ENCODE measurements around the gene SHOC1. TPM values are rescaled to one million over a fixed set of nuclear protein-coding genes. Genes with fewer than 3 reads are reported as not detected.

The SHOC1 gene
- polyA plus RNA-seq, 1 donor from 2014 or later = not detected

GRCh38 chr9:111783857-111784256 lies 10.9 kb downstream of the SHOC1 start:
- H3K27ac Mint-ChIP-seq = no peak overlapping the region
- peaks cover 2 to 10% (median 7%) of the 10 kb centered on the region in 3 donors for H3K9me3 Mint-ChIP-seq
- peaks cover 9% of the 10 kb centered on the region for H3K36me3 Mint-ChIP-seq
- H3K4me3 Mint-ChIP-seq = no peak overlapping the region
- no peaks in the 10 kb centered on the region for H3K27me3 Mint-ChIP-seq
- no peaks in the 10 kb centered on the region for H3K4me1 Mint-ChIP-seq

DNA sequence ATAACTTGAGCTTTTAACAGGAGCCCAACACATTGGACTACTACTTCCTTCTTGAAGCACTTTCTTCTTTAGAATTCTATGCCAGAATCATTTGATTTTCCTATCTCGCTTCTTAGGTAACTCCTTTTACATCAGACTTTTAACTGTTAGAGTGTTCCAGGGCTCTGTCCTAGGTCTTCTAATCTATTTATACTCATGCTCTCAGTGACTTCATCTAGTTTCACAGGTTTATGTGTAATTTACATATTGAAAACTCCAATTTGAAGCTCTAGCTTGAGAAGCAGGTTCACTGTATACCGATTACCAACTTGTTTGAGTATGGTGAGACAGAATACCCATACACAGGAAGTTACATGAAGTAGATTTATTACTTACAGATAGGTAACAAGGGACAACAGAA lies 11.3 kb downstream of the SHOC1 start:
- no peak overlapping the region for H3K4me3 Mint-ChIP-seq
- peaks cover 9% of the 10 kb centered on the region for H3K36me3 Mint-ChIP-seq
- H3K27me3 Mint-ChIP-seq = no peaks in the 10 kb centered on the region
- peaks cover 2 to 10% (median 7%) of the 10 kb centered on the region in 3 donors for H3K9me3 Mint-ChIP-seq
- no peaks in the 10 kb centered on the region for H3K4me1 Mint-ChIP-seq
- H3K27ac Mint-ChIP-seq = no peak overlapping the region

GRCh38 chr9:111766066-111766465 lies 28.7 kb downstream of the SHOC1 start:
- H3K27me3 Mint-ChIP-seq = no peaks in the 10 kb centered on the region
- H3K27ac Mint-ChIP-seq = no peak overlapping the region
- H3K4me3 Mint-ChIP-seq = no peak overlapping the region
- peaks cover 12% of the 10 kb centered on the region for H3K36me3 Mint-ChIP-seq
- no peaks in the 10 kb centered on the region for H3K4me1 Mint-ChIP-seq
- peaks cover 0 to 17% (median 4%) of the 10 kb centered on the region in 3 donors for H3K9me3 Mint-ChIP-seq

- Mint-ChIP-seq H3K4me3 (no peak overlapping the region), H3K36me3 (peaks cover 7% of the 10 kb centered on the region), H3K27ac (no peak overlapping the region), H3K4me1 (peaks cover 0 to 3% (median 2%) of the 10 kb centered on the region in 3 donors), H3K9me3 (peaks cover 0 to 15% (median 4%) of the 10 kb centered on the region in 3 donors), H3K27me3 (no peaks in the 10 kb centered on the region)
Measured at GRCh38 chr9:111762556-111762955, 32.2 kb downstream of the SHOC1 start.

GRCh38 chr9:111759762-111760639 lies 34.7 kb downstream of the SHOC1 start:
- Mint-ChIP-seq H3K36me3 (no peaks in the 10 kb centered on the region), H3K4me1 (peaks cover 0 to 3% (median 2%) of the 10 kb centered on the region in 3 donors), H3K4me3 (no peak overlapping the region), H3K27ac (no peak overlapping the region), H3K27me3 (no peaks in the 10 kb centered on the region), H3K9me3 (no peaks in the 10 kb centered on the region)

DNA sequence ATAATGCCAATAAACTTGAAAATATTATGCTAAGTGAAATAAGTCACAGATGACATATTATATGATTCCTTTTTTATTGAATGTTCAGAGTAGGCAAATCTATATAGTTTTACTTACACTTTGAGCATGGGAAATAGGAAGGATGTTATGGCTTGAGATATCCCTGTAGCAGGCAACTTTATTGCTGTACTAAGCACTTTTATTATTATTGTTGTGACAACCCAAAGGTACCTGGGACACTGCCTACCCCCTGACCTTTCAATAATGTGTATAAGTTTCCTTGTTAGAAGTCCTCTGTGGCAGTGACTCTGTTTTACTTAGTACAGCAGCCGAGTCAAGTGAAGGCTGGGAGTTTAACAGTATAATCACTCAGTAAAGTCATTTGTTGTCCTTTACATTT lies 39.9 kb downstream of the SHOC1 start:
- no peaks in the 10 kb centered on the region for H3K27me3 Mint-ChIP-seq
- no peaks in the 10 kb centered on the region for H3K4me1 Mint-ChIP-seq
- H3K27ac Mint-ChIP-seq = no peak overlapping the region
- no peak overlapping the region for H3K4me3 Mint-ChIP-seq
- H3K36me3 Mint-ChIP-seq = peaks cover 15% of the 10 kb centered on the region
- H3K9me3 Mint-ChIP-seq = peaks cover 0 to 9% (median 4%) of the 10 kb centered on the region in 3 donors

GRCh38 chr9:111752455-111752854 lies 42.3 kb downstream of the SHOC1 start:
- H3K27me3 Mint-ChIP-seq = no peaks in the 10 kb centered on the region
- peaks cover 15% of the 10 kb centered on the region for H3K36me3 Mint-ChIP-seq
- H3K4me3 Mint-ChIP-seq = no peak overlapping the region
- H3K9me3 Mint-ChIP-seq = peaks cover 0 to 9% (median 4%) of the 10 kb centered on the region in 3 donors
- H3K4me1 Mint-ChIP-seq = no peaks in the 10 kb centered on the region
- H3K27ac Mint-ChIP-seq = no peak overlapping the region

Other genes starting within 250 kb of the SHOC1 start
- 0.15 TPM for gene PTGR1, start 195.3 kb downstream of the SHOC1 start, polyA plus RNA-seq
- 3.6 TPM for gene DNAJC25, start 163.6 kb downstream of the SHOC1 start, polyA plus RNA-seq
- 16.2 TPM for gene GNG10, start 133.3 kb downstream of the SHOC1 start, polyA plus RNA-seq
- gene UGCG, start 101.9 kb upstream of the SHOC1 start, polyA plus RNA-seq = 23.7 TPM